Measurements from ENCODE around the gene SRPRA. TPM values are rescaled to one million over a fixed set of nuclear protein-coding genes. Genes with fewer than 3 reads are reported as not detected.

The SRPRA gene
- total RNA-seq, 4 donors from 2014 or later: 56.8 to 84.7 (median 72.3) TPM

GRCh38 chr11:126268361-126268707 lies 361 bp downstream of the SRPRA start:
- DNase-seq (ENCODE audit: low spot score in 2 of 2): no peak
- intact Hi-C loops (cut with DNase I; ENCODE audit: low total_unique reads): no loop called here
- WGBS, 2 donors: 0 to 1% methylated on average over 23 of the region's 23 CpGs
- no peak for TF ChIP-seq CTCF (IDR thresholded peaks at IDR 0.05)
- no peak for TF ChIP-seq POLR2A (IDR thresholded peaks at IDR 0.05)
- H3K4me3 ChIP-seq (ENCODE audit: low read depth, poor library complexity, severe bottlenecking): peak overlapping the region; percentile 52

GRCh38 chr11:126267650-126268049 lies 1.0 kb downstream of the SRPRA start:
- intact Hi-C loops (cut with DNase I; ENCODE audit: low total_unique reads): no loop called here
- TF ChIP-seq POLR2A (IDR thresholded peaks at IDR 0.05): no peak
- no peak for TF ChIP-seq CTCF (IDR thresholded peaks at IDR 0.05)
- H3K4me3 ChIP-seq (ENCODE audit: low read depth, poor library complexity, severe bottlenecking): peak overlapping the region; percentile 52
- 42 to 44% methylated on average over 6 of the region's 6 CpGs for WGBS, 2 donors
- peak in 1 of 2 donors; percentile 84 for DNase-seq (ENCODE audit: low spot score in 2 of 2)

DNA sequence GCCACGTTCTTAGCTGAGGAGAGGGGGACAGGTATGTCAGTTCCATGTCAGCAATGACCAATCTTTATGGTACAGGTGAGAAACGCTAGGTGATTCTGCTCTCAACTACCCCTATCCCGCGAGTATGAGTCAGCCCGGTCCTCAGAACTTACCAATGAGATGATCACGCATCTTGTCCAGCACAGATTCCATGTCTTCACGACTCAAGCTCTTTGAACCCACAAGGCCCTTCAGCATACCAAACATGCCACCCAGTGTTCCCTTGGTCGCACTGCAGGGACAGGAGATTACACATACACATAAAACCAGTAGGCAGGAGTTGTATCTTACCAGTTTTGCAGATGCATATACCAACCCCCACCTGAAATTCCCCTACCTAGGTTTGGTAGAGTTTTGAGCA lies 2.9 kb downstream of the SRPRA start:
- intact Hi-C loops (cut with DNase I; ENCODE audit: low total_unique reads): no loop called here
- TF ChIP-seq POLR2A (IDR thresholded peaks at IDR 0.05) (no peak), CTCF (IDR thresholded peaks at IDR 0.05) (no peak)
- 75 to 85% methylated on average over 8 of the region's 8 CpGs for WGBS, 2 donors
- H3K4me3 ChIP-seq (ENCODE audit: low read depth, poor library complexity, severe bottlenecking): no peak overlapping the region
- DNase-seq (ENCODE audit: low spot score in 2 of 2): no peak

GRCh38 chr11:126263489-126263888 lies 5.2 kb downstream of the SRPRA start:
- WGBS, 2 donors: 80 to 82% methylated on average over 6 of the region's 6 CpGs
- no peak for DNase-seq (ENCODE audit: low spot score in 2 of 2)
- intact Hi-C loops (cut with DNase I; ENCODE audit: low total_unique reads): no loop called here
- no peak overlapping the region for H3K4me3 ChIP-seq (ENCODE audit: low read depth, poor library complexity, severe bottlenecking)
- TF ChIP-seq CTCF (IDR thresholded peaks at IDR 0.05) (no peak), POLR2A (IDR thresholded peaks at IDR 0.05) (no peak)

GRCh38 chr11:126262216-126262615 lies 6.5 kb downstream of the SRPRA start:
- no peak for DNase-seq (ENCODE audit: low spot score in 2 of 2)
- TF ChIP-seq CTCF (IDR thresholded peaks at IDR 0.05) (no peak), POLR2A (IDR thresholded peaks at IDR 0.05) (no peak)
- WGBS, 2 donors: 94% methylated on average over 6 of the region's 6 CpGs
- intact Hi-C loops (cut with DNase I; ENCODE audit: low total_unique reads): no loop called here
- no peak overlapping the region for H3K4me3 ChIP-seq (ENCODE audit: low read depth, poor library complexity, severe bottlenecking)

DNA sequence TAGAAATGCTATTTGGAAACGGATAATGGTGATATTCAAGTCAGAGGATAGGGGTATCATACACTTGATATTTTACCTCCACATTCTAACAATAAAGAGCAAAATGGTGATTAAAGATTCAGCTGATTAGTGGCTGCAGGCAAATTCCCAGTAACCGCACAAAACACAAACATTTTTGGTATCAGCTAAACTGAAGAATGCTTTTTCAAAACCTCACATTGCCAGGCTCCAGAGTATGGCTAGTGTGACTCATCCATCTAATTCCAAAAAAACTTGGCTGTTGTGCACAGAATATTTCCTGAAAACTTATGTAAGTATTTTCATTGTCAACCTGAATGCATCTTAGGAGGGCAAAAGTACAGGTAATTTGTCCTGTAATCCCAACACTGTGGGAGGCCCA lies 10.9 kb downstream of the SRPRA start:
- 74 to 89% methylated on average over 2 of the region's 2 CpGs for WGBS, 2 donors
- DNase-seq (ENCODE audit: low spot score in 2 of 2): no peak
- intact Hi-C loops (cut with DNase I; ENCODE audit: low total_unique reads): no loop called here
- TF ChIP-seq CTCF (IDR thresholded peaks at IDR 0.05) (no peak), POLR2A (IDR thresholded peaks at IDR 0.05) (no peak)
- H3K4me3 ChIP-seq (ENCODE audit: low read depth, poor library complexity, severe bottlenecking): no peak overlapping the region
